Fibroblast of the aortic adventitia (primary cell): ENCODE data around the gene ITPR2. TPM values are rescaled to one million over a fixed set of nuclear protein-coding genes. Genes with fewer than 3 reads are reported as not detected.
A peak's percentile ranks its signal among the peaks of the same experiment; 100 is the strongest.
"Not testable (repeated sequence)": the region's sequence is repeated elsewhere in the genome, so short reads cannot be mapped to it uniquely, and the experiment has no call there.

Experiments used
- DNase-seq: peaks from one replicate; pipeline ENCODE4 v3.0.0-alpha.2; 2010; ENCODE audit warnings: low read depth
- H3K4me3 ChIP-seq: 2 replicates; pipeline ENCODE4 v1.5.1; 2011; ENCODE audit warnings: low read depth, mild to moderate bottlenecking, control low read depth, low read length, moderate library complexity
- CTCF ChIP-seq: IDR thresholded peaks from 2 replicates; pipeline ENCODE4 v1.5.1; 2011; ENCODE audit warnings: mild to moderate bottlenecking, low read length, control low read depth, inconsistent platforms; ENCODE audit not compliant: insufficient read depth
- total RNA-seq: library from RNA; depleted of rRNA; stranded (reverse); fragments of >200 nt; gene quantifications from 2 replicates; pipeline ENCODE4 v1.2.3, GENCODE V29; 2012; ENCODE audit warnings: low replicate concordance

The ITPR2 gene
- total RNA-seq, 1 donor: 15.5 TPM

- no peak overlapping the region for H3K4me3 ChIP-seq
- no peak for TF ChIP-seq CTCF
- no peak for DNase-seq
Measured at GRCh38 chr12:26445909-26446308, 387.1 kb downstream of the ITPR2 start.

- no peak for TF ChIP-seq CTCF
- H3K4me3 ChIP-seq: no peak overlapping the region
- no peak for DNase-seq
Measured at GRCh38 chr12:26443309-26443708, 389.7 kb downstream of the ITPR2 start.

GRCh38 chr12:26441434-26441833, 391.6 kb downstream of the ITPR2 start:
- no peak for DNase-seq
- TF ChIP-seq CTCF: no peak
- H3K4me3 ChIP-seq: no peak overlapping the region

GRCh38 chr12:26435069-26435404, 398.0 kb downstream of the ITPR2 start:
- TF ChIP-seq CTCF: no peak
- no peak for DNase-seq
- H3K4me3 ChIP-seq: no peak overlapping the region

- peak; percentile 95 for TF ChIP-seq CTCF
Measured at GRCh38 chr12:26434299-26435068, 398.5 kb downstream of the ITPR2 start.

GRCh38 chr12:26433701-26434100, 399.3 kb downstream of the ITPR2 start:
- not testable (repeated sequence) for DNase-seq, H3K4me3 ChIP-seq

More at GRCh38 chr12:26434299-26435068, 398.5 kb downstream of the ITPR2 start:
- DNase-seq: peak; percentile 73
- no peak overlapping the region for H3K4me3 ChIP-seq

GRCh38 chr12:26431211-26431610, 401.8 kb downstream of the ITPR2 start:
- no peak for TF ChIP-seq CTCF
- H3K4me3 ChIP-seq: no peak overlapping the region
- no peak for DNase-seq

- DNase-seq, H3K4me3 ChIP-seq: not testable (repeated sequence)
Measured at GRCh38 chr12:26430596-26430995, 402.4 kb downstream of the ITPR2 start.
